Kidney (tissue), 14 donors: ENCODE measurements around the gene RBPJ. TPM values are rescaled to one million over a fixed set of nuclear protein-coding genes. Genes with fewer than 3 reads are reported as not detected.

Source experiments
- DNase-seq, 5 donors: peaks; one replicate each; pipeline ENCODE4 v3.0.0-alpha.2; 2013 to 2020
- FAIRE-seq: peaks from 2 replicates; lab custom pipeline; 2012; peaks lifted over from hg19 to GRCh38; lab: Jason Lieb, UNC
- H3K27ac ChIP-seq, 2 donors: one replicate each; pipeline ENCODE4 v1.7.0; 2013; ENCODE audit warnings: low read depth in 2 of 2, low read length in 2 of 2, inconsistent platforms in 1 of 2
- H3K27me3 ChIP-seq: one replicate; pipeline ENCODE4 v1.7.1; 2013; ENCODE audit warnings: low read length, inconsistent platforms; ENCODE audit not compliant: control insufficient read depth, insufficient read depth
- H3K36me3 ChIP-seq, 3 donors: one replicate each; pipeline versions ENCODE4 v1.7.0 to v1.7.1; 2013; ENCODE audit warnings: low read length in 3 of 3, control low read depth in 1 of 3, inconsistent platforms in 1 of 3; ENCODE audit not compliant: insufficient read depth in 3 of 3, control insufficient read depth in 2 of 3
- H3K4me1 ChIP-seq, 3 donors: one replicate each; pipeline versions ENCODE4 v1.7.0 to v1.7.1; 2013; ENCODE audit warnings: low read length in 3 of 3, inconsistent platforms in 1 of 3, low read depth in 1 of 3; ENCODE audit not compliant: control insufficient read depth in 2 of 3, insufficient read depth in 2 of 3
- H3K4me3 ChIP-seq, 3 donors: one replicate each; pipeline versions ENCODE4 v1.7.0 to v1.8.1; 2013; ENCODE audit warnings: low read length in 3 of 3, control low read depth in 1 of 3, inconsistent platforms in 1 of 3
- H3K9ac ChIP-seq, 3 donors: one replicate each; pipeline versions ENCODE4 v1.7.0 to v1.7.1; 2013; ENCODE audit warnings: low read length in 3 of 3, control low read depth in 1 of 3, inconsistent platforms in 1 of 3
- H3K9me3 ChIP-seq, 3 donors: one replicate each; pipeline versions ENCODE4 v1.7.0 to v1.7.1; 2013; ENCODE audit warnings: low read length in 3 of 3, control low read depth in 1 of 3, inconsistent platforms in 1 of 3; ENCODE audit not compliant: control insufficient read depth in 2 of 3, insufficient read depth in 1 of 3
- intact Hi-C: fragments of 100-400 bp; cut with DNase I; formaldehyde crosslinking; loops from one replicate; pipeline ENCODE4 v1.11.1; 2022
- polyA plus RNA-seq: library from polyadenylated mRNA; stranded (reverse); fragments of 350-450 nt; fragmentation: Illumina TruSeq; extraction: RNeasy Lipid Tissue Mini Kit (QIAGEN cat#74804); gene quantifications from one replicate; pipeline ENCODE4 v1.2.3, GENCODE V29; 2014; ENCODE audit warnings: low read depth, low replicate concordance; ENCODE audit not compliant: insufficient read depth
- total RNA-seq: library from RNA; stranded (reverse); fragmentation: NEBNext Ultra II Directional; extraction: Animal tissue kit (Norgen Biotek cat#: 25700); gene quantifications from one replicate; pipeline ENCODE4 v1.2.1, GENCODE V29; 2021
- TF ChIP-seq, protein P1 (sequence below): IDR thresholded peaks from 3 replicates; pipeline ENCODE4 v1.5.1; 2012; ENCODE audit warnings: mild to moderate bottlenecking, moderate library complexity, borderline replicate concordance; ENCODE audit not compliant: insufficient read depth; ENCODE audit errors: extremely low read depth
- donor health status: control.
- donor health status: control.
- donor health status: control.
- donor health status: control.
- donor health status: control.
- donor health status: DM: yes; HTN: yes; CAD: no.
- donor health status: Normal renal cell carcinoma (clear cell type).

The RBPJ gene
- total and polyA plus RNA-seq, 2 donors from 2014 or later, result 28.5 to 77.6 TPM

DNA sequence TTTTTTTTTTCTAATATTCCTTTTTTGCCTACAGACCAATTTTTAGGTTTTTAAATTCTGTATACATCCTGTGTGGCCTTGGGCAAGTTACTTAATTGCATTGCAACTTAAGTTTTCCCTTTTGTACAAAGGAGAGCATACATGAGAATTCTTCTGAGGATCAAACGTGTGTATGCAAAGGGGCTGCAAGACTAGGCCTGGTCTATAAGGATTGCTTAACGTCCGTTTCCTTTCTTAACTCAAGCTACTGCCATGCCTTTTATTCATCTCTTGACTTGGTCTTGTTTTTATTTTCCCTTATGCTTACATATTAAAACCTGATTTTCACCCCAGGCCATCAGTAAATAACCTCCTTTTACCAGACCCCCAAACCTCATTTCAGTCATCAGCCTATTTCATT is 13.6 kb downstream of the RBPJ start:
- Histone ChIP-seq H3K27ac (no peak overlapping the region), H3K9me3 (no peaks in the 10 kb centered on the region), H3K36me3 (no peaks in the 10 kb centered on the region), H3K9ac (no peak overlapping the region), H3K4me1 (peaks cover 0 to 2% (median 0%) of the 10 kb centered on the region in 3 donors), H3K4me3 (no peak overlapping the region), H3K27me3 (no peaks in the 10 kb centered on the region)
- intact Hi-C loops, result no loop called here
- no peak for DNase-seq
- FAIRE-seq, result no peak
- TF ChIP-seq, protein P1, sequence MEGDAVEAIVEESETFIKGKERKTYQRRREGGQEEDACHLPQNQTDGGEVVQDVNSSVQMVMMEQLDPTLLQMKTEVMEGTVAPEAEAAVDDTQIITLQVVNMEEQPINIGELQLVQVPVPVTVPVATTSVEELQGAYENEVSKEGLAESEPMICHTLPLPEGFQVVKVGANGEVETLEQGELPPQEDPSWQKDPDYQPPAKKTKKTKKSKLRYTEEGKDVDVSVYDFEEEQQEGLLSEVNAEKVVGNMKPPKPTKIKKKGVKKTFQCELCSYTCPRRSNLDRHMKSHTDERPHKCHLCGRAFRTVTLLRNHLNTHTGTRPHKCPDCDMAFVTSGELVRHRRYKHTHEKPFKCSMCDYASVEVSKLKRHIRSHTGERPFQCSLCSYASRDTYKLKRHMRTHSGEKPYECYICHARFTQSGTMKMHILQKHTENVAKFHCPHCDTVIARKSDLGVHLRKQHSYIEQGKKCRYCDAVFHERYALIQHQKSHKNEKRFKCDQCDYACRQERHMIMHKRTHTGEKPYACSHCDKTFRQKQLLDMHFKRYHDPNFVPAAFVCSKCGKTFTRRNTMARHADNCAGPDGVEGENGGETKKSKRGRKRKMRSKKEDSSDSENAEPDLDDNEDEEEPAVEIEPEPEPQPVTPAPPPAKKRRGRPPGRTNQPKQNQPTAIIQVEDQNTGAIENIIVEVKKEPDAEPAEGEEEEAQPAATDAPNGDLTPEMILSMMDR, result no peak

DNA sequence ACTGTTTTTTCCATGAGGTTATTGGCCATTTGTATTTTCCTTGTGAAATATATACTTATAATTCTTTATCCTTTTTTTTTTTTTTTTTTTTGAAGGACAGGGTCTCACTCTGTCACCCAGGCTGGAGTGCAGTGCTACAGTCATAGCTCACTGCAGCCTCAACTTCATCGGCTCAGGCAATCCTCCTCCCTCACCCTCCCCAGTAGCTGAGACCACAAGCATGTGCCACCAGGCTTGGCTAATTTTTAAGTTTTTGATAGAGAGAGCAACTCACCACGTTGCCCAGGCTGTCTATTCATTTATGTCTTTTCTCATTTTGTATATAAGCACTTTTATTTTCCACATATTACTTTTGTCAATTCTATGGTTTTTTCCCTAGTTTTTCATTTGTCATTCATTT is 16.8 kb downstream of the RBPJ start:
- FAIRE-seq, result no peak
- no peaks in the 10 kb centered on the region for H3K36me3 ChIP-seq
- DNase-seq, result no peak
- no peak overlapping the region for H3K4me3 ChIP-seq
- TF ChIP-seq, protein P1, result no peak
- H3K9ac ChIP-seq, result no peak overlapping the region
- no peaks in the 10 kb centered on the region for H3K9me3 ChIP-seq
- intact Hi-C loops, result no loop called here
- H3K27ac ChIP-seq, result no peak overlapping the region
- H3K4me1 ChIP-seq, result peaks cover 0 to 6% (median 4%) of the 10 kb centered on the region in 3 donors
- H3K27me3 ChIP-seq, result no peaks in the 10 kb centered on the region

DNA sequence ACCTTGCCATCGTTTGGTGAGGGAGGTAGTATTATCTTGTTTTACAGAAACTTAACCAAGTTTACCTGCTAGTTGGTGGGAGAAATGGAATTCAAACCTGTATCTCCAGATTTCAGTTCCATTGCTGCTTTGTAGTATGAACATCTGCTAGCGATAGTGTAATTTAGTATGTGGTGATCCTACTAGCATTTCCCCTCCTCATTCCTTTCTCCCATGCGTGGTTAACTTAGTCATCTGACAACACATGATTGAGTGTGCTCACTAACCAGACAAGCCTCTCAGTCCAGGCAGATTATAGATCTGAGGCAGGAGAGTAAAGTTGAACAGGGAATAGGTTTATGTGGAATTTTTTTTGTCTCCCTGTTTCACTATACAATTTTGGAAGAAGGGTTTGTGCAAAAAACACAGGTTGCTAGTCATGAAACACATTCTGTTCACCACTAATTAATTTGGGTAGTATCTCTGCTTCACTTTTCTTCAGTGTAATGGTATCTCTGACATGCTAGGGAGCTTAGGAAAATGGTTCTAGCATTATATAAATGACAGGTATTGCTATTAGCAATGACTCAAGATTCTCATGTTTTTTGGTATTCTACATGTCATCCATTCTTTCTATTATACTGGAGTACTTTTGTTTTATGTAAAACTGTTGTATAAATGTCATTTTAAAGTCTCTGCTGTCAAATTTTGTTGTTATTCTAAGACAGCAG is 21.7 kb downstream of the RBPJ start:
- TF ChIP-seq, protein P1, result no peak
- FAIRE-seq (no peak), DNase-seq (peak in 2 of 5 donors; percentile 50 to 56)
- no peaks in the 10 kb centered on the region for H3K27me3 ChIP-seq
- no peak overlapping the region for H3K27ac ChIP-seq
- intact Hi-C loops, result no loop called here
- H3K9me3 ChIP-seq, result no peaks in the 10 kb centered on the region
- H3K9ac ChIP-seq, result no peak overlapping the region
- no peaks in the 10 kb centered on the region for H3K36me3 ChIP-seq
- no peak overlapping the region for H3K4me3 ChIP-seq
- peaks cover 0 to 14% (median 6%) of the 10 kb centered on the region in 3 donors for H3K4me1 ChIP-seq

DNA sequence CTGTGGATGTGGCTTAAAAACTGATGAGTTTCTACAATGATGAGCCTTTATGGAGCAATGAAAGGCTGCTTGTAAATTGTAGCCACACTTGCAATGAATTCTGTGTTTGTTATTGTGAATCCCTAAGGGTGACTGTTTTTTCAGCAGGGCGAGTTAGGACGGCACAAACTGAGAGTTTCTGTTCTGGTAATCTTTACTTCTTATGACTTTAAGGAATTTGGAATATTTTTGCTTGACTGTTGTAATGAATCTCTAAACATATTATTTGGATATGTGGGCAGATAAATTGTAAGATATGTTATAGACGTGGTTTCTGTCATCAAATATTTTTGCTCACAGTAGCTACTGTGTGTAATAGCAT is 22.2 kb downstream of the RBPJ start:
- H3K4me1 ChIP-seq, result peaks cover 0 to 14% (median 6%) of the 10 kb centered on the region in 3 donors
- TF ChIP-seq, protein P1, result no peak
- FAIRE-seq (no peak), DNase-seq (no peak)
- no peaks in the 10 kb centered on the region for H3K27me3 ChIP-seq
- no peak overlapping the region for H3K4me3 ChIP-seq
- H3K9ac ChIP-seq, result no peak overlapping the region
- no peaks in the 10 kb centered on the region for H3K36me3 ChIP-seq
- H3K27ac ChIP-seq, result no peak overlapping the region
- intact Hi-C loops, result no loop called here
- no peaks in the 10 kb centered on the region for H3K9me3 ChIP-seq
